Effector CD8-positive, alpha-beta T cell (primary cell): Measurements from ENCODE around the gene HOXD3.

Source experiments
- DNase-seq: peaks from one replicate; lab custom pipeline; 2025; lab: John Stamatoyannopoulos, UW
- total RNA-seq, 4 experiments: gene quantifications; one replicate each; lab custom pipeline; 2026; lab: John Stamatoyannopoulos, UW

Gene HOXD3
- 0 to 0.36 (median 0.11) reads per million in 4 experiments for total RNA-seq

- DNase-seq = no peak
These were observed at the start of gene HOXD3 for GRCh38 chr2:176156807-176157498. TSS of gene HOXD3 (plus strand) at chr2:176157307. CDS start at chr2:176169115, 11,808 bp downstream.

GRCh38 chr2:176107731-176108181 lies 49.4 kb upstream of the HOXD3 start:
- no peak for DNase-seq

GRCh38 chr2:176109192-176109901 lies 47.8 kb upstream of the HOXD3 start:
- no peak for DNase-seq

GRCh38 chr2:176109946-176110345 lies 47.2 kb upstream of the HOXD3 start:
- DNase-seq = no peak

GRCh38 chr2:176110415-176111308 lies 46.4 kb upstream of the HOXD3 start:
- no peak for DNase-seq

- DNase-seq = no peak
These were observed 45.8 kb upstream of the HOXD3 start for GRCh38 chr2:176111309-176111663.

GRCh38 chr2:176111846-176112374 lies 45.2 kb upstream of the HOXD3 start:
- no peak for DNase-seq

- DNase-seq = no peak
These were observed 44.5 kb upstream of the HOXD3 start for GRCh38 chr2:176112375-176113302.

GRCh38 chr2:176114120-176114929 lies 42.8 kb upstream of the HOXD3 start:
- DNase-seq = no peak

GRCh38 chr2:176114930-176115625 lies 42.0 kb upstream of the HOXD3 start:
- DNase-seq = no peak

- DNase-seq = no peak
These were observed 41.0 kb upstream of the HOXD3 start, which contains the start of gene HOXD10 for GRCh38 chr2:176115883-176116813. TSS of gene HOXD10 (plus strand) at chr2:176116778. CDS start at chr2:176116834, 56 bp downstream.

- DNase-seq = no peak
These were observed 39.8 kb upstream of the HOXD3 start for GRCh38 chr2:176117162-176117822.

- DNase-seq = no peak
These were observed 39.2 kb upstream of the HOXD3 start for GRCh38 chr2:176117823-176118371.

- DNase-seq = no peak
These were observed 38.3 kb upstream of the HOXD3 start for GRCh38 chr2:176118601-176119339.

GRCh38 chr2:176120364-176121189 lies 36.5 kb upstream of the HOXD3 start:
- DNase-seq = no peak
